Testis (tissue), 3 donors: ENCODE data around the gene ACADS. TPM values are rescaled to one million over a fixed set of nuclear protein-coding genes. Genes with fewer than 3 reads are reported as not detected.

ENCODE experiments used
- DNase-seq: peaks from one replicate; pipeline ENCODE4 v3.0.0-alpha.2; 2019
- H3K27ac ChIP-seq, 2 donors: fragments of 200-600 bp; sonication (generic); one replicate each; pipeline ENCODE4 v1.5.1; 2019
- H3K27me3 ChIP-seq: fragments of 200-600 bp; sonication (generic); one replicate; pipeline ENCODE4 v1.5.1; 2019
- H3K36me3 ChIP-seq: fragments of 200-600 bp; sonication (generic); one replicate; pipeline ENCODE4 v1.5.1; 2017; ENCODE audit warnings: low read depth; ENCODE audit errors: missing control alignments
- H3K4me1 ChIP-seq: fragments of 200-600 bp; sonication (generic); one replicate; pipeline ENCODE4 v1.5.1; 2019
- H3K4me3 ChIP-seq, 2 donors: fragments of 200-600 bp; sonication (generic); one replicate each; pipeline ENCODE4 v1.5.1; 2017 to 2019
- H3K9me3 ChIP-seq: fragments of 200-600 bp; sonication (generic); one replicate; pipeline ENCODE4 v1.5.1; 2017
- CTCF ChIP-seq, 3 experiments: fragments of 450-650 bp in 2 of 3; fragments of 200-600 bp in 1 of 3; sonication (generic) in 1 of 3; IDR thresholded peaks; one replicate each; pipeline ENCODE4 v1.5.1; 2016 to 2019; ENCODE audit warnings: antibody characterized with exemption in 3 of 3, mild to moderate bottlenecking in 2 of 3, moderate library complexity in 1 of 3
- POLR2A ChIP-seq: fragments of 450-650 bp; IDR thresholded peaks from one replicate; pipeline ENCODE4 v1.6.1; 2017; ENCODE audit warnings: antibody characterized with exemption, mild to moderate bottlenecking, moderate library complexity
- WGBS, 2 donors: methylation state at CpG; one replicate each; pipeline ENCODE4 v1.1.5; 2018; 5-methylcytosine and 5-hydroxymethylcytosine counted together
- intact Hi-C: fragments of 100-400 bp; cut with DNase I; formaldehyde crosslinking; loops from one replicate; pipeline ENCODE4 v1.15.1; 2023; ENCODE audit warnings: low total_unique reads
- polyA plus RNA-seq: library from polyadenylated mRNA; stranded (reverse); fragments of 350-450 nt; fragmentation: Illumina TruSeq; extraction: RNeasy Lipid Tissue Mini Kit (QIAGEN cat#74804); gene quantifications from one replicate; pipeline ENCODE4 v1.2.3, GENCODE V29; 2014; ENCODE audit warnings: low read depth, low replicate concordance; ENCODE audit not compliant: insufficient read depth
- total RNA-seq, 2 donors: library from RNA; depleted of rRNA; stranded (reverse); fragments of >200 nt; gene quantifications; one replicate each; pipeline ENCODE4 v1.2.3, GENCODE V29; 2016

Gene ACADS
- total and polyA plus RNA-seq, 3 donors from 2014 or later = 28.3 to 43.9 (median 30.2) TPM

GRCh38 chr12:120787889-120788288 lies 62.3 kb downstream of the ACADS start:
- intact Hi-C loops = no loop called here
- TF ChIP-seq POLR2A = no peak
- no peak for TF ChIP-seq CTCF (IDR thresholded peaks at IDR 0.05)
- Histone ChIP-seq H3K4me1 (no peaks in the 10 kb centered on the region), H3K4me3 (no peak overlapping the region), H3K36me3 (no peaks in the 10 kb centered on the region), H3K27ac (no peak overlapping the region), H3K27me3 (no peaks in the 10 kb centered on the region), H3K9me3 (no peaks in the 10 kb centered on the region)
- no peak for DNase-seq
- WGBS, 2 donors = 95 to 98% methylated on average over 3 of the region's 3 CpGs

Other genes with a start within 250 kb of the ACADS start
- gene DYNLL1, start 229.7 kb upstream of the ACADS start, total RNA-seq = 100 to 1,000 TPM; 404 to 461 TPM
- gene DYNLL1, start 229.7 kb upstream of the ACADS start, polyA plus RNA-seq = 725 TPM
- gene COQ5, start 196.7 kb upstream of the ACADS start, total RNA-seq = 10 to 100 TPM; 31.3 to 37.4 TPM
- gene COQ5, start 196.7 kb upstream of the ACADS start, polyA plus RNA-seq = 51.0 TPM
- gene RNF10, start 191.5 kb upstream of the ACADS start, total RNA-seq = 100 to 1,000 TPM; 307 to 370 TPM
- gene RNF10, start 191.5 kb upstream of the ACADS start, polyA plus RNA-seq = 340 TPM
- gene POP5, start 144.4 kb upstream of the ACADS start, total RNA-seq = 10 to 100 TPM; 36.7 to 37.8 TPM
- gene POP5, start 144.4 kb upstream of the ACADS start, polyA plus RNA-seq = 28.1 TPM
- 1 to 10 TPM; 2.4 to 3.9 TPM for gene CABP1, start 85.2 kb upstream of the ACADS start, total RNA-seq
- 1.8 TPM for gene CABP1, start 85.2 kb upstream of the ACADS start, polyA plus RNA-seq
- 100 to 1,000 TPM in 1 of 2 donors, 10 to 100 TPM in 1; 93.2 to 104 TPM for gene MLEC, start 38.7 kb upstream of the ACADS start, total RNA-seq
- 130 TPM for gene MLEC, start 38.7 kb upstream of the ACADS start, polyA plus RNA-seq
- gene UNC119B, start 15.4 kb upstream of the ACADS start, total RNA-seq = 10 to 100 TPM; 43.3 to 45.2 TPM
- gene UNC119B, start 15.4 kb upstream of the ACADS start, polyA plus RNA-seq = 42.2 TPM
- gene SPPL3, start 178.5 kb downstream of the ACADS start, total RNA-seq = 10 to 100 TPM; 61.1 to 65.4 TPM
- gene SPPL3, start 178.5 kb downstream of the ACADS start, polyA plus RNA-seq = 190 TPM